C4-2B (cell line): Measurements from ENCODE around the gene MOCOS.
"Not testable (repeated sequence)": the region's sequence is repeated elsewhere in the genome, so short reads cannot be mapped to it uniquely, and the experiment has no call there.

ENCODE experiments used
- CTCF ChIP-seq: fragments of 450-650 bp; conservative IDR thresholded peaks from 2 replicates; pipeline ENCODE4 v1.5.1; 2017; ENCODE audit warnings: mild to moderate bottlenecking
- ZFX ChIP-seq: fragments of 450-650 bp; IDR thresholded peaks from 2 replicates; pipeline ENCODE4 v1.6.1; 2017

- not testable (repeated sequence) for TF ChIP-seq CTCF, ZFX
Measured at GRCh38 chr18:36168296-36168695, 19.0 kb upstream of the MOCOS start.
